HG03060 (cell line): Measurements from ENCODE around the gene SNRNP70.
"Not testable (repeated sequence)": the region's sequence is repeated elsewhere in the genome, so short reads cannot be mapped to it uniquely, and the experiment has no call there.

Experiments
- ATAC-seq: cut with Tn5 transposase; IDR thresholded peaks from one replicate; pipeline ENCODE4 v1.9.1; 2021; ENCODE audit warnings: low read depth, moderate number of reproducible peaks; ENCODE audit not compliant: unreplicated experiment

Gene SNRNP70

DNA sequence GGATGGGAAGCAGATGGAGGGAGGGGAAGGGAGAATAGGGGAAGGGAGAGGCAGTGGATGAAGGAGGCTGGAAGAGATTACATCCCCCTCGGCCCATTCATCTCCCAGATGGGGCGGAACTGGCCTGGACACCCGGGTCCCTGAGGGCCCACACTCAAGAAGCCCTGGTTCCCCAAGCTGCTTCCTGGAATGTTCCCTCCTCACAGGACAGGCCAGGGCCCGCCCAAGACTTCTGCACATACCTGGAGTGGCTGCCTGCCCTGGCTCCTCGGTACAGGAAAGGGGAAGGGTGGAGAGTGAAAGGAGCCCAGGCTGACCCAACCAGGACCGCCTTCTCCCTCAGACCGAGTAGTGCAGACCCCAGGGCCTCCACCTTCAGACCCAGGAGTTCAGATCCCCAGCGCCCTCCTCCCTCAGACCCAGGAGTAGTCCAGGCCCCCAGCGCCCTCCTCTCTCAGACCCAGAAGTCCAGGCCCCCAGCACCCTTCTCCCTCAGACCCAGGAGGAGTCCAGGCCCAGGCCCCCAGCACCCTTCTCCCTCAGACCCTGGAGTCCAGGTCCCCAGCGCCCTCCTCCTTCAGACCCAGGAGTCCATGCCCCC, 21.1 kb upstream of the SNRNP70 start:
- no peak for ATAC-seq

DNA sequence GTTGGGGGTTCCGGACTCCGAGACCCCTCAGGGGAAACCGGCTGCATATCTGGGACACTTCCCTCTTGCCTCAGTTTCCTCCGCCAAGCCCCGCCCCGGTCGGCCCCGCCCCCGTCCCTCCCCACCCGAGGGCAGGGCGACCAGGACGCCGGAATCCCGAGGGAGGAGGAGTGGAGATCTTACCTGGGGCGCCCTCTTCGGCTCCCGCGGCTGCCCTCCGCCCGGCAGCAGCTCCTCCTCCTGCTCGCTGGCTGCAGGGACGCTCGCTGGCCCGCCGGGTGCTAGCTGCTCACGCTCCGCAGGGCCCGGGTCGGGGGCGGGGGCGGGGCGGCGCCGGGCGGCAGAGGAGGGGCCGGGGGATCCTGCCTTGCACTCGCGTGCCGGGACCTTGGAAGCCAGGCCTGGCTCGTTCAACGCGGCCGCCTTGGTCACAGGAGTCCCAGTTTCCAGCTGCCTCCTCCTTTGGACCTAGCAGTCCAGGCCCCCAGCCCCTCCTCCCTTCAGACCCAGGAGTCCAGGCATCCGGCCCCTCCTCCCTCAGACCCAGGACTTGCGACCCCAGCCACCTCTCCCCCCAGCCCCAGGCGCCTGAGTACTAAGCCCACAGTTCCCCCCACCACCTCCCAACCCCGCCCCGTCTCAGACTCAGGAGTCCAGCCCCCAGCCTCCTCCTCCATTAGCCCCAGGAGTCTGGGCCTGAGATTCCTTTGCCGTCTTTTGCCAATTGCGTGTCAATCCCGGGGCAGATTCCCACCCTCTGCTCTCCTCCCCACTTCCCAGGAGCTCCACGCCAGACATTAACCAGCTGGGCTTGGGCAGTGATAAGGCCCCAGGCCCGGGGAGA, 20.3 kb upstream of the SNRNP70 start, which contains the start of gene NTF4:
Gene NTF4, minus strand, starts transcription at position 51 of the 844 bp plus-strand sequence. CDS start 2,821 bp downstream, outside the sequence.
- ATAC-seq: no peak

DNA sequence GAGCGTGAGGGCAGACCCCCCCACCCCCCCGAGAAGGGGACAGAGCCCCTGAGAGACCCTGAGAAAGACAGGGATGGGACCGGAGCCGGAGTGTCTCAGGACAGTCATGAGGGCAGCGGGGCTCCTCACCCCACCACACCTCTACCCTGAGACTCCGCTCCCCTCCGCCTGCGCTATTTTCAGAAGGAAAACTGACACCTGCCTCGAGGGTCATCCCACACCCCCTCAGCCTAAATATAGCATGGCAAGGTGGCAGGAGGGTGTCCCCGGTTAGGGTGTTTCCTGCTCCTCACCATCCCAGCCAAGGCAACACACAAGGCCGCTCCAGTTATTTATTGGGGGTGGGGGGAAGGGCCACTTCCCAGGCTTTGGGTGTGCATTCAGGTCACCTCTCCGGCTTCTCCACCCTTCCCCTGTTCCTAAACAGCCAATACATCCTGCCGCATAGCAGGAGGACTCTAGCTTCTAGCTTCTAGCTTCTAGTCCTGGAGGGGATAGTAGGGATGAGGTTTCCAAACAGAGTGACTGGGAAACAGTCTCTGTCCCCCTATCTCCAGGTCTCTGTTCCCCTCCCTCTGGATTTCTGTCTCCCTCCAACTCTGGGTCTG, 19.2 kb upstream of the SNRNP70 start:
- ATAC-seq: no peak

DNA sequence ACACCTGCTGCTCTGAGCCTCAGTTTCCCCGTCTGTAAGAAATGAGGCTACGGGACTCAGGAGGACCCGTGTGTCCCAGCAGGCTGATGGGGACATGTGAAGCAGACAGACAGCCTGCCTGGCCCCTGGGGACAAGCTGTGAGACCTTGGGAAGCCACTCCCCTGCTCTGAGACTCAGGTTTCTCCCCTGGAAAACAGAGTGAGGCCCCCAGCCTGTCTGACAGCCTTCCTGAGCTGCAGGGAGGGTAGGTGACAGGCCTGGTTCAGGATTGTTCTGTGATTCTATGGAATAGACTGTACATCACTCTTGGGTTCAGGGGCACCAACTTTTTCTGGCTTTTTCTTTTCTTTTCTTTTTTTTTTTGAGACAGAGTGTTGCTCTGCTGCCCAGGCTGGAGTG, 17.7 kb upstream of the SNRNP70 start:
- no peak for ATAC-seq

DNA sequence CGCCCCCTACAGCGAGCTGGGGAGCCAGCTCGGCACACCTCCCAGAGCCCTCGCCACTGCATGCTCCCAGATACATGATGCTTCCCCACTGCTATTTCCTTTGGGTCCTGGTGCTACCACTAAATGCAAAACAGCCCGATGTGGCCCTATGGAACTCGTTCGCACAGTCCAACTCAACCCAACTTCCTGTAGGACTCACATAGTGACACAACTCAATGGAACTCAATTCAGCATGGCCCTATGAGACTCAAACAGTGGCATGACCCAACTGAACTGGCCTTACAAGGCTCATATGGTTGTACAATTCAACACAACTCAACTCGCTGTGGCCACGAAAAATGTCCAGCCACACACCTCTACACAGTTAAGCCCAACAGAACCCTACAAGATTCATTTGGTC, 16.2 kb upstream of the SNRNP70 start:
- ATAC-seq: no peak

DNA sequence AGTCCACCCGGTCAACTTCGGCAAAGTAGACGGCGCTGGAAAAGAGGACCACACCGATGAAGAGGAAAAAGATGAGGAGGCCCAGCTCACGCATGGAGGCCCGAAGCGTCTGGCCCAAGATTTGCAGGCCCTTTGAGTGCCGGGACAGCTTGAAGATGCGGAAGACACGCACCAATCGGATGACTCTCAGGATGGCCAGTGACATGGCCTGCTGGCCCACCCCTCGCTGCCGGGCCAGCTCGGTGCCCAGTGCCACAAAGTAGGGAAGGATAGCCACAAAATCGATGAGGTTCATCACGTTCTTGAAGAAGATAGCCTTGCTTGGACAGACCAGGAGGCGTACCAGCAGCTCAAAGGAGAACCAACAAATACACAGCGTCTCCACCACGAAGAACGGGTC, 14.8 kb upstream of the SNRNP70 start:
- no peak for ATAC-seq

DNA sequence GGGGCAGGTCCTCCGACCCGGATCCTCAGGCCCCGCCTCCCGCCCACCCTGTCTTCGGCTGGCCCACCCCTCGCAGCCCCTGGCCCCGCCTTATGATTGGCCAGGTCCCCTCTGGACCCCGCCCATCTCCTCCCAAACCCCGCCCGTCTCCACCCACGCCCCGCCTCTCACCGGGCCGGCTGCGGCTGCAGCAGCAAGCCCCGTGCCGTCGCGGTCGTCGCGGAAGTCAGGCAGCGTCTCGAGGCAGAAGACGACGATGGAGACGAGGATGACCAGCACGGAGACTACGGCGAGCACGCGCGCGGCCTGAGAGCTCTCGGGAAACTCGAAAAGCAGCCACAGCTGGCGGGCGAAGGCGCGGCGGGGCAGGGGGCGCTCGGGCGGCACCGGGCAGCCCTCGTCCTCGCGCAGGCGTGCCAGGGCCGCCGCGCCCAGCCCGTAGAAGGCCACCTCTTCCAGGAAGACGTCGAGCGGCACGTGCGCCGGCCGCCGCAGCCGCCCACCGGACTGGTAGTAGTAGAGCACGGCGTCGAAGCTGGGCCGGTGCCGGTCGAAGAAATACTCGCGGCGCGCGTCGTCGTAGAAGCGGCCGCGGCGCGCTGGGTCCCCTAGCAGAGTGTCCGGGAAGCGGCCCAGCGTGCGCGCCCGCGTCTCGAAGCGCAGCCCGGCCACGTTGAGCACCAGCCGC, 13.2 kb upstream of the SNRNP70 start:
- ATAC-seq: no peak

DNA sequence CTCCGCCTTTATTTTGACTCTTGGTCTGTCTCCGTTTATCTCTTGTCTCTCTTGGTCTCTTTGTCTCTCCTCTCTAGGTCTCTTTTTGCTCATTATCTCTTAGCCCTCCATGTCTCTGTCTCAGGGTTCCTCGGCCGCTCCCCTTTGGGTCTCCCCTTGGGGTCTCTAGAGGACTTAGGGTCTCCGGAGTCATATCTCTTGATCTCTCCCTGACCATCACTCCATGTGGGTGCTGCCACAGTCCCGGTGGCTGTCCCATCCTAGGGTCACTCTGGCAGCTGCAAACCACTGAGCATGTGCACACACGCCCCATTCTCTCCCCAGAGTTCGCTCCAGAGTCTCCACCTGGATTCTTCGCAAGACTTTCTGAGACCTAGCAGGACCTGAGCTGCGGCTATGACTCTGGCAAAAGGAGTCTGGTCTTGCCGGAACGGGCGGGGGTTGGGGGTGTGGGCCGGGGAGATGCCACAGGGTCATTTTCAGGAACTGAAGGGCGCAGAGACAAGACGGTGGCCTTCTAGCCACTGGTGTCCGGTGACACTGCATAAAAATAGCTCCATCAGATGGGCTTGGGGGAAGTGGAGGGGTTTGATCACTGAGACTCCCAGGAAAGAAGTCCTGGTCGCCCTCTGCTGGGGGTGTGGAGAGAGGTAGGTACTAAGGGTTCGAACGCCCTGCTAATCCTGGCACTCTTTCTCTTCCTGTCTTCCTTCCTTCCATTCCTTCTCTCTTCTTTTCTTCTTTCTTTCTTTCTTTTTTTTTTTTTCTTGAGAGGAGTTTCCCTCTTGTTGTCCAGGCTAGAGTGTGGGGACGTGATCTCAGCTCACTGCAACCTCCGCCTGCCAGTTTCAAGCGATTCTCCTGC, 11.5 kb upstream of the SNRNP70 start:
- no peak for ATAC-seq

DNA sequence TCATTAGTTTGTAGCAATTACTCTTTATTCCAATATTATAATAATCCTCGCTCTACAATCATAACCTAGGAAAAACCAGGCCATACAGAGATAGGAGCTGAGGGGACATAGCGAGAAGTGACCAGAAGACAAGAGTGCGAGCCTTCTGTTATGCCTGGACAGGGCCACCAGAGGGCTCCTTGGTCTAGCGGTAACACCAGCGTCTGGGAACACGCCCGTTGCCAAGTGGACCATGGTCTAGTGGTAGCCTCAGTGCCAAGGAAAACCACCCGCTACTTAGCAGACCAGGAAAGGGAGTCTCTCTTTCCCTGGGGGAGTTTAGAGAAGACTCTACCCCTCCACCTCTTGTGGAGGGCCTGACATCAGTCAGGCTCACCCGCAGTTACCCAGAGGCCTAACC, 10.4 kb upstream of the SNRNP70 start:
- ATAC-seq: not testable (repeated sequence)

DNA sequence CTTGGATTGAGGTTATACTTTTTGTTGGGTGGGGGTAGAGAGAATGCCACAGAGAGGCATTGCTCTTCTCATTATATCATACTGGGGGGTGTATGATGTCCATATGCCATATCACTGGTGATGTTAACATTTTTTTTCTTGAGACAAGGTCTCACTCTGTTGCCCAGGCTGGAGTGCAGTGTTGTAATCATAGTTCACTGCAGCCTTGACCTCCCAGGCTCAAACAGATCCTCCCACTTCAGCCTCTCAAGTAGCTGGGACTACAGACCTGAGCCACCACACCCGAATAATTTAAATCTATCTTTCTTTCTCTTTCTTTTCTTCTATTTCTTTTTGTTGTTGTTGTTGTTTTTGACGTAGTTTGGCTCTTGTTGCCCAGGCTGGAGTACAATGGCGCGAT, 4.9 kb upstream of the SNRNP70 start:
- no peak for ATAC-seq

DNA sequence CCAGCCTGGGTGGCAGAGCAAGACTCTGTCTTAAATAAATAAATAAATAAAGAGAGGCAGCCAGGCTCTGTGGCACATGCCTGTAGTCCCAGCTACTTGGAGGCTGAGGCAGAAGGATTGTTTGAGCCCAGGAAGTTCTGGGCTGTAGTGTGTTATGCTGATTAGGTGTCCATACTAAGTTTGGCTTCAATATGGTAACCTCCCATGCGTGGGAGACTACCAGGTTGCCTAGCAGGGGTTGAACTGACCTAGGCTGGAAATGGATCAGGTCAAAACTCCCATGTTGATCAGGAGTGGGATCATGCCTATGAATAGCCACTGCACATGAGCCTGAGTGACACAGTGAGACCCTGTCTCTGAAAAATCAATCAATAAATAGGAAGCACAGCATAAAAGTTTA, 4.0 kb upstream of the SNRNP70 start:
- ATAC-seq: no peak

DNA sequence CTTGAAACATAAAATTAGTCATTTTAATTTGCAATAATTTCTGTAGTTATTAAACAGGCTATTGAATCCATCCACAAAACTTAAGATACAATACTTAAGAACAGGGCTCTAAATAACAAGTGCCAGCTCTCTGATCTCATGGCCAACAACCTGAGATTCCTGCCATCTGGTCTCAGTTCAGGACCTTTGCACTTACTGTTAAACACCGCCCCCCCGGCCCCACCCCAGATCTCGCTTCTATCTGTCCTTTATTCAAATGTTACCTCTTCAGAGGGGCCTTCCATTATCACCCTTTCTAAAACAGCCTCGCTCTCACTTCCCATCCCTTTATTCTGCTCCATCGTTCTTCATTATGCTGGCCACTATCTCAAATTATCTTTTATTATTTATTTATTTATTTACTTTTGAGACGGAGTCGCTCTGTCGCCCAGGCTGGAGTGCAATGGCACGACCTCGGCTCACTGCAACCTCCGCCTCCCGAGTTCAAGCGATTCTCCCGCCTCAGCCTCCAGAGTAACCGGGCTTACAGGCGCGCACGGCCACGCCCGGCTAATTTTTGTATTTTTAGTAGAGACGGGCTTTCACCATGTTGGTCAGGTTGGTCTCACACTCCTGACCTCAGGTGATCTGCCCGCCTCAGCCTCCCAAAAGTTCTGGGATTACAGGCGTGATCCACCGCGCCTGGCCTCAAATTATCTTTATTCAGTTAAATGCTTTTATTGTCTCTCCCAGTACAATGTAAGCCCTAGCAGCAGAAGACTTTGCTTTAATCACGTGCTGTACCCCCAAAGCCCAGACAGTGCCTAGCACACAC, 838 bp upstream of the SNRNP70 start:
- ATAC-seq: no peak

DNA sequence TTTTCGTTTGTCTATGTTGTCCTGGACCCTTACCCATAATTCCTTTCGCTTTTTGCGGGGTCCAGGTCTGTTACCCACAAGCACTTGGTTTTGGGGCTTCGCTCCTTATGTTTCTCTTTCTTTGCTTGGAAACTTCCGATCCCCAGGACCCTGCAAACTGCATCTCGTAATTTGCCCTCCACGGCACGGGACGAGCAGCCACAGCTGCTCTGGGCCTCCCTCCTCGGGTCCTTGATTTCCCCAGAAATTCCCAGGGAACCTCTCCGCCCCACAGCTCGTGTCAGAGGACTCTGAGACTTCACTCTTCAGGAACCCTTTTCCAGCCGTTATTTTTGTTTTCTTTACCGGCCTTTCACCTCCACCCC, 599 bp downstream of the SNRNP70 start:
- ATAC-seq: no peak

DNA sequence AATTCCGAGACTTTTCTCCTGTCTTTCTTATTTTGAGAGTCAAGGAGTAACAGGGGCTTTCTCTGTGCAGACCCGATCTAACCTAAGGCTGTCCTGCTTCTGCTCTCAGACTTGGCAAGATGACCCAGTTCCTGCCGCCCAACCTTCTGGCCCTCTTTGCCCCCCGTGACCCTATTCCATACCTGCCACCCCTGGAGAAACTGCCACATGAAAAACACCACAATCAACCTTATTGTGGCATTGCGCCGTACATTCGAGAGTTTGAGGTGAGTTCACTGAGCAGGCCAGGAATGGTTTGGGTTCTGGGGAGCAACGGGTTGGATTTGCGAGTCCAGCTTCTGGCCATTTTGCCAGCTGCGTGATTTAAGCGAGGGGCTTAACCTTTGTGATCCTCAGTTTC, 1.0 kb downstream of the SNRNP70 start:
- no peak for ATAC-seq

DNA sequence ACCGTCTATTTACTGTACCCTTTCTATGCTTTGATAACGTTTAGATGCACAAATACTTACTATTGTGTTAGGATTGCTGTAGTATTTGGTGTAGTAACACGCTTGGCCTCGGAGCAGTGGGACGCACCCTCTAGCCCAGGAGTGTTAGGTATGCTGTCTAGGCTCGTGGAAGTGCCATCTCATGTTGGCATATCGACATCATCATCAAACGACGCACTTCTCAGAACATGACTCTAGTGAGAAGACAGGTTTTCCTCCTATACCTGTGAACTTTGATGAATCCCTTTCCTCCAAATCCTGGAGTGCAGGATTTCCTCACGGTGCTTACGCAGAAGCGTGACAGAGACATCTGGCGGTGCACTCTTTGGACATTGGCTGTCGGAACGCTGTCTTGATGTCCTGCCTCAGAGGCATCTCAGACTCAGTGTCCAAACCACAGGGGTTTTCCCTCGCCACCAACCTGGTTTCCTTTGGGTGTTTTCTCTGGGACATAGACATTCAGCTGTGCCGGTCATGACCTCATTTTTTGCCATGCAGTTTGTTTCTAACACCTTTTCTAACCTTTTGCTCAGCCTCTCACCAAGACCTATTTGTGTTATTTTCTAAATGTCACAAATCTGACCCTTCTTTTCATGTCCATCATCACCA, 6.3 kb downstream of the SNRNP70 start:
- ATAC-seq: no peak

DNA sequence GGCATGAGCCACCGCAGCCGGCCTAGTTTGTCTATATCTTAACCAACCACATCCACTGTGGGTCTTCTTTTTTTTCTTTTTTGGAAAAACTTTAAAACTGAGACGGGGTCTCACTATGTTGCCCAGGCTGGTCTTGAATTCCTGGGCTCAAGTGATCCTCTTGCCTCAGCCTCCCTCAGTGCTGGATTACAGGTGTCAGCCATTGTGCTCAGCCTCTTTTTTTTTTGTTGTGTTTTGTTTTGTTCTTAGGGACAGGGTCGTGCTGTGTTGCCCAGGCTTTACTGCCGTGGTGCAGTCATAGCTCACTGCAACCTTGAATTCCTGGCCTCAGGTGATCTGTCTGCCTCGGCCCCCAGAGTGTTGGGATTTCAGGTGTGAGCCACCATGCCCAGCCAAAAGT, 7.4 kb downstream of the SNRNP70 start:
- no peak for ATAC-seq

DNA sequence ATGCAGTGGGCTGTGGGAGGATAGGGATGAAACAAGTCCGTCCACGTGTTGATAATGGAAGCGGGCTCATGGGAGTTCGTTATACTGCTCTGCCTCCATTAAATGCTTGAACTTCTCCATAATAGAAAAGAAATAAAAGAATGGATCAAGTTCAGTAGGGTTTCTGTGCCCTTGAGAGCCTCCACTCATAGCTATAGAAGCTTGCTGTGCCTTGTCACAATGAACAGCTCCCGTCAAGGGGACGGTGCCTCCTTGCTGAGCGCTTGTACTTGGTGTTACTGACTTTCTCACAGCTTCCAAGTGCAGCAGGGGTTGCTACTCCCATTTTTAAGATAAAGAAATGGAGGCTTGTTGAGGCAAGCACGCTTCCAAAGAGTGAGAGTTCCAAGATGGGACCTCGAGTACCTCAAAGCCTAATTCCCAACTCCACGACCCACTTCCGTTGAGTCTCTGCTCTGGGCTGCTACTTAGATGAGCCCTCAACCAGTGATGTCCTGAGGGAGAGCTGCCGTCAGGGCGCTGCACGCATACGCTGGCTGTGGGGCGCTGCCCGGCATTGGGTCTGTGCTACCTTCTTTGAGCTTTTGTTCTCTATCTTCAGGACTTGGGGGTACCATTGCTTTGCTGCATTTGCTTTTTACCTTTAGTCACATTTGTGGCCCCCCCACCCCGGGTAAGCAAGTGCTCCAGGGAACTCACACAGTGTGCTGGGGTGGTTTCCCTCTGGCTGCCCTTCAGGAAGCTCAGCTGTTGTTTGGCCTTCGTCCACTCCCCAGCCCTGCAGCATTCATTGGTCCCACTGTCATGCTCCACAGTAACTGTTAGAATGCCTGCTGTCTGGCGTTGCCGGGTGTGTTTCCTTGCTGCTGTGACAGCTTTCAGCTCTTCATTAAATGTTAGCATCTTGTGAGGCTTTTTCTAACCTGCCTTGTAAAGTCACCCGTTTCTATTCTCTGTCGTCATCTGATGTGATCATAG, 9.5 kb downstream of the SNRNP70 start:
- ATAC-seq: no peak
